Heart left ventricle (tissue), 13 donors: ENCODE measurements around the gene GAK.

Experiments used
- CTCF ChIP-seq, 12 donors: fragments of 200-600 bp; sonication (generic) in 4 of 12; IDR thresholded peaks; one replicate each; pipeline versions ENCODE4 v1.5.0 to v1.8.0; 2018 to 2022; ENCODE audit warnings: antibody characterized with exemption in 12 of 12, mild to moderate bottlenecking in 5 of 12
- POLR2A ChIP-seq, 2 donors: fragments of 450-650 bp; IDR thresholded peaks; one replicate each; pipeline ENCODE4 v1.6.1; 2017; ENCODE audit warnings: antibody characterized with exemption in 2 of 2, mild to moderate bottlenecking in 2 of 2, moderate library complexity in 2 of 2
- donor health status: ischemic (EF 13 %, LVEDD 7.1; RV severe dilation, severe dysfunction).
- donor health status: DM: no; HTN: yes; CAD: no.
- donor health status: DM: no; HTN: no; CAD: no.
- donor health status: ischemic (EF 25% LVEDD 6.9; RV normal size, moderate dysfunction).
- donor health status: ischemic (EF 25% LVEDD 5.7; RV mildly dilated, moderate dysfunction).
- donor health status: ischemic (EF 35%, LVEDD 5.7; RV mildly dilated, moderate dysfunction).
- donor health status: nonischemic (EF 11% LVEDD 7.7; RV severe dilation, severe dysfunction).
- donor health status: DM: yes; HTN: yes; CAD: no.
- donor health status: PGD.
- donor health status: ischemic (EF 29% LVEDD 5.4; RV normal size, mild dysfunction).
- donor health status: nonischemic (EF 23%, LVEDD 6.1; RV moderate dilation, normal function).

- no peak for TF ChIP-seq CTCF (IDR thresholded peaks at IDR 0.05)
- TF ChIP-seq POLR2A (IDR thresholded peaks at IDR 0.05), result no peak
These were observed 101.3 kb downstream of the GAK start for GRCh38 chr4:830601-831482.
